Testis (tissue), 2 donors: ENCODE results near the gene NDUFV3.

Experiments used
- POLR2A ChIP-seq: fragments of 450-650 bp; IDR thresholded peaks from one replicate; pipeline ENCODE4 v1.6.1; 2017; ENCODE audit warnings: antibody characterized with exemption, mild to moderate bottlenecking, moderate library complexity
- TF ChIP-seq, protein P1 (sequence below), 3 experiments: fragments of 450-650 bp in 2 of 3; fragments of 200-600 bp in 1 of 3; sonication (generic) in 1 of 3; IDR thresholded peaks; one replicate each; pipeline ENCODE4 v1.5.1; 2016 to 2019; ENCODE audit warnings: antibody characterized with exemption in 3 of 3, mild to moderate bottlenecking in 2 of 3, moderate library complexity in 1 of 3

DNA sequence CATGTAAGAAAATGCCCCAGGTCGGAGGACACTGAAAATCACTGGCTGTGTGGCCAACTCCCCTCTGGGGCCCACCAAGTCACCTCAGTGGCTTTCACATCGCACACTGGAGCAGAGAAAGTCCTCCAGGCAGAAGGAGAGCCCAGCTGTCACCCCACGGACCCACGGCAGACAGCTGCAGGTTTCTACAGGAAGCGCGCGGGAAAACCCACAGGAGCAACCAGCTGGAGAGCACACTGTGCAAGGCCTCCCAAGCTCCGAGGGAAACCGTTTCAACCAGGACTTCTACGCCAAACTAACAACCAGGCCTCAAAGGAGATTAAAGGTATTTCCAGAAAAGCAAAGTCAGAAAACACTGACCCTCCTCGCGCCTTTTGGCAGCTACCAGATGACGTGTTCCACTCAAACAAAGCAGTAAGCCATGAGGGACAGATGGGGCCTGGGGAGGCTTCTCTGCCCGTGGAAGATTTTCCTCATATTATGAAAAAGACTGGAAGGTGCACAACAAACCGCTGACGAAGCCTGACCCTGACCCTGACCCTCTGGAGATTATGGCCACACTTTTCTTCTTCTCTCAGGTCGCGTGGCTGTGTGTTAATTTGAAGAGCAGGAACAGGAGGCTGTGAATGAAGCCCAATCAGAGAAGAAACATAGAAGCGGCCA is 34.8 kb upstream of the NDUFV3 start:
- TF ChIP-seq, protein P1, sequence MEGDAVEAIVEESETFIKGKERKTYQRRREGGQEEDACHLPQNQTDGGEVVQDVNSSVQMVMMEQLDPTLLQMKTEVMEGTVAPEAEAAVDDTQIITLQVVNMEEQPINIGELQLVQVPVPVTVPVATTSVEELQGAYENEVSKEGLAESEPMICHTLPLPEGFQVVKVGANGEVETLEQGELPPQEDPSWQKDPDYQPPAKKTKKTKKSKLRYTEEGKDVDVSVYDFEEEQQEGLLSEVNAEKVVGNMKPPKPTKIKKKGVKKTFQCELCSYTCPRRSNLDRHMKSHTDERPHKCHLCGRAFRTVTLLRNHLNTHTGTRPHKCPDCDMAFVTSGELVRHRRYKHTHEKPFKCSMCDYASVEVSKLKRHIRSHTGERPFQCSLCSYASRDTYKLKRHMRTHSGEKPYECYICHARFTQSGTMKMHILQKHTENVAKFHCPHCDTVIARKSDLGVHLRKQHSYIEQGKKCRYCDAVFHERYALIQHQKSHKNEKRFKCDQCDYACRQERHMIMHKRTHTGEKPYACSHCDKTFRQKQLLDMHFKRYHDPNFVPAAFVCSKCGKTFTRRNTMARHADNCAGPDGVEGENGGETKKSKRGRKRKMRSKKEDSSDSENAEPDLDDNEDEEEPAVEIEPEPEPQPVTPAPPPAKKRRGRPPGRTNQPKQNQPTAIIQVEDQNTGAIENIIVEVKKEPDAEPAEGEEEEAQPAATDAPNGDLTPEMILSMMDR (IDR thresholded peaks at IDR 0.05) = no peak
- no peak for TF ChIP-seq POLR2A
